ENCODE measurements around the gene ALDH7A1.

ALDH7A1 gene

DNA sequence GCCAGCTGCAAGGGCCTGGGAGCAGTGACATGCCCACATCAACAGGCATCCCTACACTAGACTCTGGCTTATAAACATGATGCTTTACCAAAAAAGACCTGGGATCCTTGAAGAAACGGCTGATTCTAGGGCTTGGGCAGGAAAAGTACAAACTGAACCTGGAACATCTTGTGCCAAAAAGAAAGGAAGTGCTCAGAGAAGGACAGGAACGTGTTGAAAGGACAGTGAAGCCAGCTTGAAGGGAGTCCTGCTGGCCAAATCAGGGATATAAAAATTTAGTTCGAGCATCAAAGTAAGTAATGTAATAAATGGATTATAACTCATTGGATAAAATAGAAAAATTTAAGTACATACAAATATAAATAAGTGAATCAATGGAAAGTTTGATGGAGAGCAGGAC is 58.1 kb downstream of the ALDH7A1 start:
- Histone ChIP-seq H3F3A (ENCODE audit: control insufficient read depth, insufficient read depth) (no peaks in the 10 kb centered on the region), H3K9me2 (replicated peaks; ENCODE audit: control insufficient read depth, low read length) (no peaks in the 10 kb centered on the region), H3K4me3 (ENCODE audit: low read length) (no peak overlapping the region), H3K79me2 (ENCODE audit: control insufficient read depth, low read length) (no peaks in the 10 kb centered on the region), H3K36me3 (ENCODE audit: control insufficient read depth, low read length) (no peaks in the 10 kb centered on the region), H3K27ac (ENCODE audit: low read depth, low read length) (no peak overlapping the region), H3K9me3 (ENCODE audit: control insufficient read depth, insufficient read depth, low read length) (no peaks in the 10 kb centered on the region), H3K4me1 (ENCODE audit: control insufficient read depth, low read length) (no peaks in the 10 kb centered on the region), H3K4me2 (ENCODE audit: low read length) (no peak overlapping the region), H3K27me3 (ENCODE audit: control insufficient read depth, low read length) (no peaks in the 10 kb centered on the region), H4K20me1 (ENCODE audit: control insufficient read depth, insufficient read depth, low read depth, low read length) (no peaks in the 10 kb centered on the region)
- no peak for TF ChIP-seq EZH2phosphoT487 (IDR thresholded peaks at IDR 0.05; ENCODE audit: borderline replicate concordance, low read length)
- TF ChIP-seq, protein P1, sequence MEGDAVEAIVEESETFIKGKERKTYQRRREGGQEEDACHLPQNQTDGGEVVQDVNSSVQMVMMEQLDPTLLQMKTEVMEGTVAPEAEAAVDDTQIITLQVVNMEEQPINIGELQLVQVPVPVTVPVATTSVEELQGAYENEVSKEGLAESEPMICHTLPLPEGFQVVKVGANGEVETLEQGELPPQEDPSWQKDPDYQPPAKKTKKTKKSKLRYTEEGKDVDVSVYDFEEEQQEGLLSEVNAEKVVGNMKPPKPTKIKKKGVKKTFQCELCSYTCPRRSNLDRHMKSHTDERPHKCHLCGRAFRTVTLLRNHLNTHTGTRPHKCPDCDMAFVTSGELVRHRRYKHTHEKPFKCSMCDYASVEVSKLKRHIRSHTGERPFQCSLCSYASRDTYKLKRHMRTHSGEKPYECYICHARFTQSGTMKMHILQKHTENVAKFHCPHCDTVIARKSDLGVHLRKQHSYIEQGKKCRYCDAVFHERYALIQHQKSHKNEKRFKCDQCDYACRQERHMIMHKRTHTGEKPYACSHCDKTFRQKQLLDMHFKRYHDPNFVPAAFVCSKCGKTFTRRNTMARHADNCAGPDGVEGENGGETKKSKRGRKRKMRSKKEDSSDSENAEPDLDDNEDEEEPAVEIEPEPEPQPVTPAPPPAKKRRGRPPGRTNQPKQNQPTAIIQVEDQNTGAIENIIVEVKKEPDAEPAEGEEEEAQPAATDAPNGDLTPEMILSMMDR (IDR thresholded peaks at IDR 0.05; ENCODE audit: low read depth, low read length, poor library complexity, severe bottlenecking): no peak

DNA sequence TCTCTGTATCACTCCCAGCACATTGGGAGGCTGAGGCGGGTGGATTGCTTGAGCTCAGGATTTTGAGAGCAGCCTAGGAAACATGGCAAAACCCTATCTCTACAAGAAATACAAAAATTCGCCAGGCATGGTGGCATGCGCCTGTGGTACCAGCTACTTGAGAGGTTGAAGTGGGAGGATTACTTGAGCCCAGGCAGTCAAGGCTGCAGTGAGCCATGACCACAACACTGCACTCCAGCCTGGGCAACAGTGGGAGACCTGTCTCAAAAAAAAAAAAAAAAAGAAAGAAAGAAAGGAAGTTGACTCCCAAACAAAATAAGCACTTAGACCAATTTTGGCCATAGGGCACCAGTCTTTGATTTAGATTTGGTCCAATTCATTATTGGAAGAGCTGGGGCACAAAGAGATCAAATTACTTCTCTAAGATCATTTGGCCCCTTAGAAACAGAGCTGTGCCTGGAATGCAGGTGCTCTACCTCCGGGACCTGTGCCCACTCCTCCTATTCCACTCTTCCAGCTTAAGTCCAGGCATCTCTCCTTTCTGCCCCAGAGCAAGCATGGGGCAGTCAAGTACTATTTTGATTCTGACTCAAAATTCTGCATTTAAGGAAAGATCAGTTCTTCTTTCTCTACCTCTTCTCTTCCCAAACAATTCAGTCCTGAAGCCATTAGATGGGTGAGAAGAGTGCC is 59.0 kb downstream of the ALDH7A1 start:
- Histone ChIP-seq H3K9me3 (ENCODE audit: control insufficient read depth, insufficient read depth, low read length) (no peaks in the 10 kb centered on the region), H3K4me2 (ENCODE audit: low read length) (no peak overlapping the region), H3K79me2 (ENCODE audit: control insufficient read depth, low read length) (no peaks in the 10 kb centered on the region), H3K27ac (ENCODE audit: low read depth, low read length) (no peak overlapping the region), H3K27me3 (ENCODE audit: control insufficient read depth, low read length) (no peaks in the 10 kb centered on the region), H3K9me2 (replicated peaks; ENCODE audit: control insufficient read depth, low read length) (no peaks in the 10 kb centered on the region), H3K4me3 (ENCODE audit: low read length) (no peak overlapping the region), H3K4me1 (ENCODE audit: control insufficient read depth, low read length) (no peaks in the 10 kb centered on the region), H4K20me1 (ENCODE audit: control insufficient read depth, insufficient read depth, low read depth, low read length) (no peaks in the 10 kb centered on the region), H3K36me3 (ENCODE audit: control insufficient read depth, low read length) (no peaks in the 10 kb centered on the region), H3F3A (ENCODE audit: control insufficient read depth, insufficient read depth) (no peaks in the 10 kb centered on the region)
- TF ChIP-seq EZH2phosphoT487 (IDR thresholded peaks at IDR 0.05; ENCODE audit: borderline replicate concordance, low read length): no peak
- TF ChIP-seq, protein P1 (IDR thresholded peaks at IDR 0.05; ENCODE audit: low read depth, low read length, poor library complexity, severe bottlenecking): no peak

DNA sequence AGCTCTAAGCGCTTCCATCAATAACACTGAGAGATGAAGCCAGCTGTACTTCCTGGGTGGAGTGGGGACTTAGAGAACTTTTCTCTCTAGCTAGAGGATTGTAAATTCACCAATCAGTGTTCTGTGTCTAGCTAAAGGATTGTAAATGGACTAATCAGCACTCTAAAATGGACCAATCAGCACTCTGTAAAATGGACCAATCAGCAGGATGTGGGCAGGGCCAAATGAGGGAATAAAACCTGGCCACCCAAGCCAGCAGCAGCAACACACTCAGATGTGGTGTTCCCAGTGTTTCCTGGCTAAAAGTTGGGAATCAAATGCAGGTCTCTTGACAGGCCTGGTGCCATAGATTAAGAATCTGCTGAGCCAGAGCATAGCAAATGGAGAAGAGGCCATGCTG is 60.5 kb downstream of the ALDH7A1 start:
- H3K4me1 ChIP-seq (ENCODE audit: control insufficient read depth, low read length): no peaks in the 10 kb centered on the region
- H3K27me3 ChIP-seq (ENCODE audit: control insufficient read depth, low read length): no peaks in the 10 kb centered on the region
- TF ChIP-seq, protein P1 (IDR thresholded peaks at IDR 0.05; ENCODE audit: low read depth, low read length, poor library complexity, severe bottlenecking): no peak
- no peak for TF ChIP-seq EZH2phosphoT487 (IDR thresholded peaks at IDR 0.05; ENCODE audit: borderline replicate concordance, low read length)
- H3K27ac ChIP-seq (ENCODE audit: low read depth, low read length): no peak overlapping the region
- no peaks in the 10 kb centered on the region for H3K79me2 ChIP-seq (ENCODE audit: control insufficient read depth, low read length)
- H3K36me3 ChIP-seq (ENCODE audit: control insufficient read depth, low read length): no peaks in the 10 kb centered on the region
- no peak overlapping the region for H3K4me3 ChIP-seq (ENCODE audit: low read length)
- H3F3A ChIP-seq (ENCODE audit: control insufficient read depth, insufficient read depth): no peaks in the 10 kb centered on the region
- H4K20me1 ChIP-seq (ENCODE audit: control insufficient read depth, insufficient read depth, low read depth, low read length): no peaks in the 10 kb centered on the region
- H3K4me2 ChIP-seq (ENCODE audit: low read length): no peak overlapping the region
- no peaks in the 10 kb centered on the region for H3K9me3 ChIP-seq (ENCODE audit: control insufficient read depth, insufficient read depth, low read length)
- H3K9me2 ChIP-seq (replicated peaks; ENCODE audit: control insufficient read depth, low read length): no peaks in the 10 kb centered on the region
